NCI-H1436 treated with DMSO at 0.1 percent for 48 hours (cell line): Measurements from ENCODE around the gene SLC7A9.

ENCODE experiments used
- DNase-seq: peaks from one replicate; lab custom pipeline; 2025; lab: John Stamatoyannopoulos, UW

SLC7A9 gene

DNA sequence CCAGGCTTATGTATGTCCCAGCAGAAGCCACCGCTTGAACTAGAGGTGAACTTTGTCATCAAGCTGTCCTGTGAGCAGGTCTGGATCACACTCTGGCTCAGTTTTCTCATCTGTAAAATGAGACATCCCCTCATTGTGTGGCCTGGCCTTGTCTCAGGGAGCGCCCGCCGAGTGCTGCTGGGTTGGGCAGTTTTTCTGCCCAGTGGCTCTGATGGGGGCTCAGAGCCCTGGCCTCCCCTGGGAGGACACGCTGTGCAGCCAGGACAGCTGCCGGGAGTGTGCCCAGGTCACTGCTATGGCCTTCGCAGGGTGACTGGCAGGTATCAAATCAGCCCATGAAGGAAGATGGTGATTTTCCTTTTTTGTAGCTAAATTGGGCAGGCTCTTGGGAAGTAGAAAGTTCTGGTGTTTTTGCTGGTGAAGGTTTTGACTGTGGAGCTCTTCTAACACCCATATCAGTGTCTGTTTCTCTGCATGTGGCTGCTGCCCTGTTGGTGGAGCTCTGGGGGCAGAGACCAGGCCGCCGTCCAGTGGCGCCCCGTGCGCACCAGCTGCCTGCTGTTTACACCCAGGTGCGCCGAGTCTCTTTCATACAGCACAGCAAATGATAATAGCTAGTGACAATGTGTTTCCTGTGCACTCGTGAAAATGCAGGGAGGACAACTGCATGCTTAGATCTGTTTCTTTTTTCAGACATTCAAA lies 40.8 kb downstream of the SLC7A9 start:
- no peak for DNase-seq

DNA sequence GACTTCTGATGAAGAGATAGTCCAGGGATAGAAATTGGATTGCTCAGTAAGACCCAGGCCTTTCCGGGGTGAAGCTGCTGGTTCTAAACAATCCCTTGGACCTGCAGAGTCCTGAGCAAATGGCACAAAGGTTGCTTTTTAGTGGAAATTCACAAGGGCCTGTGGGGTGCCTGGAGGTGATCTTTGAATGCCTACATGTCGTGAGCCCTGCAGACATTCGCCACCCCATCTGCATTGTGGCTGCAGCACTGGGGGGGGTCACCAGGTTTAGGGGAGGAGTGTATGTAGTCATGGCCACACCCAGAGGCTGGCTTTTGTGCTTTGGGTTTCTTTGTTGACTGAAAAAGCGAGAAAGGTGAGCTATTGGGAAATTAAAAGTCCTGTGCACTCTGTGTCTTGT lies 41.4 kb downstream of the SLC7A9 start:
- DNase-seq = no peak

DNA sequence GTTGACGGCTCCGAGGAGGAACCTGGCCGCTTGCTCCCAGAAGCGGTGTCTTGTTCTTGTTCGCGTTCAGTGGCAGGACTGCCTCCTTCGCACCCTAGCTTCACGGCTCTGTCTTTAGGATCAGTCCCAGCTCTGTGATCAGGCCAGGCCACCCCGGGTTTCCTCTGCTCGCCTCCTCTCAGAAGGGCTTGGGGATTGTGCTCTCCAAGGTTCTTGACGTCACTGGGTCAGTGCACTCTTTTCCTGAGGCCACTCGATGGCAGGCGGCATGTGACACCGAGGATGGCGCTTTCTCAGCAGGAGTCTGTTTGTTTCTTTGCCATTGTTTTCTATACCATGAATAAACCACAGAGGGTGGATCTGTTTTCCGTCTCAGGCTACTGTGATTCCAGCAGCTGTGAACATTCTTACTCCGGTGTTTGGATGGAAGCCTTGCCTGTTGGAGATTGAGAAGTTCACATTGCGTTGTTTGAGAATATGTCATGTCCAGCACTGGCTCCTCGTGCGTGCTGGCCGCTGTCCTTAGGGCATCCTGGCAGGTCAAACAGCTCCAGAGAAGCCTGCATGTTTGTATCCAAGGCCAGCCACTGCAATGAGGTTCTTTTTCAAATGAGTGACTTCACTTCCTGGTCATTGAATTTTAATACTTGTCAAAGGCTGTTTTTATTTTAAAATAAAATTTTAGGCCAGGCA lies 44.5 kb downstream of the SLC7A9 start:
- no peak for DNase-seq

DNA sequence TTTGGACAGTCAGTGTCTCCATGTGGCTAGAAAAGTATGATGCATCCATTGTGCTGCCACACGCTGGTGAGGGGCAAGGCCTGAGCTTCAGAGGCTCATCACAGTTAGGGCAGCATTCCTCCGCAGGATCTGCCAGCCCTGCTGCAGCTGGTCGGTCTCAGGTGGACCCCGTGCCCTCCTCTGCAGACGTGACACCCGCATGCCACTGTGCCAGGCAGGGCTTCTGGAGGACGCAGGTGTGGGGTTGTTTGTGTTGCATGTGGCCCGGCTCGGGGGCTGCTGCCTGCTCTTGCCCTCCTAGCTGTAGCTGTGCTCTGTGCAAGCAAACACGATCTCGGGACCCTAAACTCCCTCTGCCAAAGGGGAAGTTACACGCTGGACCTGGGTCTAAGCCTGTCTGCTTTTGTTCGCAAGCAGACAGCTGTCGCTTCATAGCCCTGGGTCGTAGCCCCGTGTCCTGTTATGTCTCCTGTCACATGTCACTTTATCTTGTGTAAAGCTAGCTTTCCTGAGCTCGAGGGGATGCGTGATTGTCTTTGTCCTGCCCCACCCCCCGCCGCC lies 45.3 kb downstream of the SLC7A9 start:
- DNase-seq = no peak

- no peak for DNase-seq
These were observed 45.8 kb downstream of the SLC7A9 start for GRCh38 chr19:32823747-32824102.

DNA sequence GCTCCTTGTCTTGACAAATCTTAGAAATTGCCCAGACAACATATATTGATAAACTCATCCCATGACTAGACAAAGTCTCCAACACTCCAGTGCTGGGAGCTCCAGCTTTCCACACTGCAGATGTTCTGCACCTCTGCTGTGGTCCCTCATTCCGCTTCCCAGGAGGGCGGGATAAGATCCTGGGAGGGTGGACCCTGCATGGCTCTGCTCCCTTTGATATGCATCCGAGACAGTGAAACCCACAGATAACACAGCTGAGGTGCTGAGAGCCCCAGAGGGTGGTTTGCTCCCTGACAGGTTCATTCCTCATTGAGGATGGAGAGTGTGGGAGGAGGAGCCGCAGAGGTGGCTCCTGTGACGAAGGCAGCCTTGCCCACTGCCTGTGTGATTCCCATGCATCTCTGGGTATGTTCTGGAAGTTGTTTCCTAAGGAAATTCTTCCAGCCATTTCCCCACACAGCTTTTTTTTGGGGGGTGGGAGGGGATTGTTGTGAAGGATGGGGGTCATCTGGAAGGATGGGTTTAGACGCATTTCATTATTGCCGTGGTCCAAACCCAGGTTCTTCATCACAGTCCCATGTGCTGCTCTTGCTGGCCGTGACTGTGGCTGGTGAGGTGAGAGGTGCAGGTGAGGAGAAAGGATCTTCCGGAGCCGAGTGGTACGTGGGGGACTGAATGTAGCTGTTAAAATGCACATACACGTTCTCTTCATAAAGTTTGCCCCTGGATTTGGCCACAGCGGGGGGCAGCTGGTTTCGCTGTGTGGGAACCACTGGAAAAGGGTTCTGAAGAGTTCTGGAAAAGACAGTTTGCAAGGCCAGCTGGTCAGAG lies 46.4 kb downstream of the SLC7A9 start:
- DNase-seq = no peak

DNA sequence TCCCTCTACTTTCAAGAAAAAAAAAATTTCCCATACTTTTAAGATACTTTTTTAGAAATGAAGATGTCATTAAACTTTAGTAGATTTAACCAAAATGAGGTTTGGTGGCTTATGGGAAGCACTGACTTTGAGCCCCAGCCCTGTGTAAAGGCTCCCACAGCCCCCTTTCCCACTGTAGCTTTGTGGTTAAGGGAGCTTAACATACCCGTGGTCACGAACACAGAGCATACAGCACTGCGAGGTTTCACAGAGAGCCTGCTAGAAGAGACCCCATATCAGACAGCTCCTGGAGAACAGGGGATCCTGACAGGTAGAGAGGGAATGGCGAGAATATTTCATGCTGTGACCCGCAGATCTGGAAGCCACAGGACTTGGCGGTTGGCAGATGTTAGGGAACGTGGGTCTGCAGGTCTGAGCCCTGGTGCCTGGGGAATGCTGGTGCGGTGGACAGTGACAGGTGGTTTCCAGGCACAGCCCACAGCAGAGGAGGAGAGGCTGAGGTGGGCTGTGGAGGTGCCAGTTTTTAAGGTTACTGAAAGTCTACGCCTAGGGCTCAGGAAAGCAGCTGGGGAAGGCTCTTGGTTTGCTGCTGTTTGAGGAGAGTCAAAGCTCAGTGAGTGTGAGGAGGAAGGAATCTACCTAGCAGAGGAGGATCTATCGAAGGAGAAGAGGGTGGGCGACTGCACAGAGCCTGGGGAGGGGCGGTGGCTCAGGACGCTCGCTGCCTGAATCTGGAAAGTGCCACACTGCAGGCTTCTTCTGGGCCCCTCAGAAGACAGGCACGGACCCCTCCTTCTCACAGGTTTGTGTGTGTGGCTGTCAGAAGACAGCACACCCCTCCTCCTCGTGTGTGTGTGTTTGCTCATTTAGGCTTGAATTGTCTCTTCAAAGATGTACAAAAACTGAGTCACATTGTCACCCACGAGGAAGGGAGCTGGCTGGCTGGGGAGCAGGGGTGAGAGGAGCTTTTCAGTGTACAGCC lies 49.9 kb downstream of the SLC7A9 start:
- DNase-seq = no peak

GRCh38 chr19:32818536-32818935 lies 51.0 kb downstream of the SLC7A9 start:
- no peak for DNase-seq

- DNase-seq = no peak
These were observed 51.7 kb downstream of the SLC7A9 start for GRCh38 chr19:32817569-32818476.

- DNase-seq = no peak
These were observed 52.9 kb downstream of the SLC7A9 start for GRCh38 chr19:32816555-32817099.

DNA sequence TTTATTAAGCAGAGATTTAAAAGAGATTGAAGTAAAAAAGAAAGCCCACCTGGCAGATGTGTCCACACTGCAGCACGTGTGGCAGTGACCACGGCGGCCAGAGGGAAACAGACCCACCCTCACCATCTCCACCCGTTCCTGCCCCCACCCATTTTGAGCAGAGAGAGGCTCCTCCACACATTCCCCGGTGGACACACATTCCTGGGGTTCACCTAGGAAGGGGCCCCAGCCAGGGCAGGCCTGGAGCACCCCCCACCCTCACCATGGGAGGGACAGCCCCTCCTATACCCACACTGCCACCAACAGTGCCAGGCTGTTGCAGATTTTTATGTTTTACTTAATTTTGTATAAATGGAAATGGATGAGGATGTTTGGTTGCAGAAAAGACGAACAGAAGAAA lies 54.9 kb downstream of the SLC7A9 start:
- no peak for DNase-seq

DNA sequence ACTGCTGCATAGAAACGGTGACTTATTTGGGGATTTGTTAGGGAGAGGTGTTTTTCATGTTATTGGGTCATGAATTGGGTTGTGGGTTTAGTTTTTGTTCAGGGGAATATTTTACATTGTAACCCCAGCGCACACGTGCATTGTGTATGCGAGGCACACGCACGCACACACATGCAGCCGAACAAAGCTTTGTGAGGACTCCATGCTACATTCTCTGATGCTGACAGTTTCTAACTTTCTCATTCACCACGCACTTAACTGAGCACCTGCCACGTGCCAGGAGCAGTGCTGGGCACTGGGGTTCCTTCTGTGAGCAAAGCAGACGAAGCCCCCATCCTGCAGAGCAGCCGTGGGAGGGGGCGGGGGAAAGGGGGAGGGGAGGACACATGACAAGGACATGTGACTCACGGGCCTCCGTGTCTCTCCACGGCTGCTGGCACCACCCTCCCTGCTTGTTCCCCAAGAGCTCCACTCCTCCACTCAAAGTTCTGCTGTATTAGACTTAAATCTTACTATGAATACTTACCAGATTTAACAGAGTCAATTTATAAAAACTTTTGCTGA lies 55.6 kb downstream of the SLC7A9 start:
- DNase-seq = no peak

- DNase-seq = no peak
These were observed 57.0 kb downstream of the SLC7A9 start for GRCh38 chr19:32812571-32812970.

- no peak for DNase-seq
These were observed 57.5 kb downstream of the SLC7A9 start for GRCh38 chr19:32812036-32812435.

DNA sequence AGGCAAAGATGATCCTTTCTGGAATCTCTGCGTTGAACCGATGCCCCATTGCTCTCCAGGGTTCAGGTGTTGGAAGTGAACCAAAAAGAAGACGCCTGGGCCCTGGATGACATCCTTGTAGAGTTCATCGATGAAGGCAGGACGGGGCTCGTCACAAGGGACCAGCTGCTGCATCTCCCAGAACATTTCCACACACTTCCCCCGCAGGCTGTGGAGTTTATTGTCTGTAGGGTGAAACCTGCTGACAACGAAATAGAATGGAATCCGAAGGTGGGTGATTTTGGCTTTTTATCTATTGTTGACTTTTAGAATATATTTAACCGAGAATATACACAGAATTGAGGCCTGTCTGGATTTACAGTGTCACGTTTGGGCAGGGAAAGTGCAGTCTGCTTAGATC lies 58.4 kb downstream of the SLC7A9 start:
- DNase-seq = no peak

- no peak for DNase-seq
These were observed 59.1 kb downstream of the SLC7A9 start for GRCh38 chr19:32810452-32810851.

DNA sequence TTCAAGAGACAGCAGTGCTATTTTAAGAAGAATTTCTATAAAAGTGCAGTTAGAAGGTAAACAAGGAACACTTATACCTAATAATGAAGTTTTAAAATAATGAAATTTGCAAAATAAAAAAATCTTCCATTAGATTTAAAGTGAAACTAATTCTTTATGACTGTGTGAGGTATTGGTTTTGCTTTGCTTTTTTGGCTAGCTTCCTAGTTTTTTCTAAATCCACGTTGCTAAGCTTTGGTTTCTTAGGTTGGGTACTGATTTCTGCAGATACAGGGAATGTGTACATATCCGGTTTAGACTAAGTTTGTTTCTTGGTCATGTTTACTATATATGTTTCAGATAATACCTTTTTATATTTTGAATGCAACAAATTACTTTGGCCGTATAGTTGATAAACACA lies 59.8 kb downstream of the SLC7A9 start:
- no peak for DNase-seq

- no peak for DNase-seq
These were observed 60.3 kb downstream of the SLC7A9 start for GRCh38 chr19:32809254-32809653.

DNA sequence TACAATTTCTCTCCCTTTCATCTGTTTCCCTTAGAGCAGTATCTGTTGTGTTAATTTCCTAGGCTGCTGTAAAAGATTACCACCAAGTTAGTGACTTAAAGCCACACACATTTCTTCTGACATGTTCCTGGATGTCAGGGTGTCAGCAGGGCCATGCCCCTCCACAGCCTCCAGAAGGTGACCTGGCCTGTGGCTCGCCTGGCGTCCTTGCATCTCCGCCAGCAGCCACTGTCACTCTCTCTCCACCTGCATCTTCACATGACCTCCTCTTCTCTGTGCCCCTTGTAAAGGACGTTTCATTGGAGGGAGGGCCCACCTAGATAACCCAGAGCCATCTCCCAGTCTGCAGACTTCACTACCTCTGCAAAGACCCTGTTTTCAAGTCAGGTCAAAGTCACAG lies 61.3 kb downstream of the SLC7A9 start:
- DNase-seq = no peak

DNA sequence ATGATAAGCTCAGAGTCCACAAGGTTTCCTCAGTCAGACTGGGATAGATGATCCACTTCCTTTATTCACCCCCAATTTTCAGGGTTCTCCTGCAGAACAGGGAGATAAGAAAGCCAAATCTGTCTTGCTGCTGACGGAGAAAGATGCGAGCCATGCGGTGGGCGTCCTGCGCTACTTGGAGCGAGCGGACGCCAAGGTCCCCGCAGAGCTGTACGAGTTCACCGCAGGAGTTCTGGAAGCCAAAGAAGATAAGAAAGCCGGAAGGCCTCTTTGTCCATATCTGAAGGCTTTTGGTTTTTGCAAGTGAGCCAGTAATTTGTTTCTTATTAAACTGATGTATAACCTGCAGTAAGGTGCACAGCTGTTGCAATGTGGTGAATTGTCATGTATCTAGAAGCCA lies 66.7 kb downstream of the SLC7A9 start:
- DNase-seq = no peak
